Glomerular visceral epithelial cell (primary cell): ENCODE data around the gene FBLN5.

Experiments
- DNase-seq: peaks from one replicate; pipeline ENCODE4 v3.0.0-alpha.2; 2016; ENCODE audit errors: extremely low spot score

Gene FBLN5

GRCh38 chr14:91831337-91831736, 116.2 kb downstream of the FBLN5 start:
- DNase-seq: no peak

DNA sequence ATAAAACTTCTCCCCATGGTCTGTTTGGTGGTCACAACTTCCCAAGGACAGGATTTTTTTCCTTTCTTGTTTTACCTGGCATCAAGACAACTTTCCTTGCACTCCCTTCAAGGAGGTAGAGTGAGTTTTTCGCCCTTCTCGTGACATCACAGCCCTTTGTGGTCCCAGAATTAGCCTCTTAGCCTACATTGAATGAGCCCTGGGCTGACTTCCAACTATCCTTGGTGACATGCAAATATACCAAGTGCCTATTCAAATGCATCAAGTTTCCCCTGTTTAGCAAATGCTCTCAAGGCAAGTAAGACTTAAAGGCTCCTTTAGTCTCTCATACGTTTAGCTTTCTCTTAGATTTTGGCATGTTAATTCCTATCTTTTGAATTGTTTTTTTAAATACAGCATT, 116.7 kb downstream of the FBLN5 start:
- no peak for DNase-seq

GRCh38 chr14:91829511-91829910, 118.0 kb downstream of the FBLN5 start:
- no peak for DNase-seq

DNA sequence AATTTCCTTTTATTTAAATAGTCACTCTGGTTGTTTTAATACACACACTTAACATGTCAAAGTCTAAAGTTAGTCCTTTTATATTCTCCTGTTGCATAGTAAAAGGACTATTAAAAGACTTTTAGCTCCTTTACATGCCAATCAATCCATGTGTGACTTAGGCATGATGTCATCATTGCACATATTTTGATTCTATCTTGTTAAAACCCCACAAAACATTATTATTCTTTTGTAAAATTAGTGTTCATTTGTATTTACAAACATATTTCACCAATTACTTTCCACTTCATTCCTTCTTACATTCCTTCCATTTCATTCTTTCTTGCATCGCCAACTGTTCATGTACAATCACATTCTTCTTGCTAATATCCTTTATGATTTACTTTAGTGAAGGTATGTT, 119.7 kb downstream of the FBLN5 start:
- no peak for DNase-seq
